Natural killer cell (primary cell): Measurements from ENCODE around the gene GLYATL2. TPM values are rescaled to one million over a fixed set of nuclear protein-coding genes. Genes with fewer than 3 reads are reported as not detected.

Source experiments
- ATAC-seq, 3 donors: fragments of 150-1000 bp in 2 of 3; fragments of 200-7000 bp in 1 of 3; cut with Tn5 transposase; 1 replicate in 1 of 3; 2 replicates in 2 of 3; pipeline ENCODE4 v1.10.0; 2021; ENCODE audit warnings: mild to moderate bottlenecking in 2 of 3, moderate library complexity in 2 of 3
- DNase-seq, 2 donors: peaks; one replicate each; pipeline versions ENCODE4 v3.0.0 to v3.0.0-alpha.2; 2013 to 2021; ENCODE audit warnings: mixed read lengths in 1 of 2
- H3K27ac ChIP-seq: one replicate; pipeline ENCODE4 v1.5.1; 2013; ENCODE audit warnings: mild to moderate bottlenecking, low read length
- H3K27me3 ChIP-seq: one replicate; pipeline ENCODE4 v1.6.1; 2013; ENCODE audit warnings: low read length; ENCODE audit not compliant: control insufficient read depth, insufficient read depth
- H3K36me3 ChIP-seq: one replicate; pipeline ENCODE4 v1.6.1; 2013; ENCODE audit warnings: low read length; ENCODE audit not compliant: control insufficient read depth, insufficient read depth
- H3K4me1 ChIP-seq: one replicate; pipeline ENCODE4 v1.6.1; 2013; ENCODE audit warnings: low read length; ENCODE audit not compliant: control insufficient read depth, insufficient read depth
- H3K4me3 ChIP-seq: one replicate; pipeline ENCODE4 v1.5.1; 2013; ENCODE audit warnings: low read length
- H3K9me3 ChIP-seq: one replicate; pipeline ENCODE4 v1.6.1; 2013; ENCODE audit warnings: low read length; ENCODE audit not compliant: control insufficient read depth, insufficient read depth
- H3K27ac Mint-ChIP-seq, 2 donors: one replicate each; pipeline ENCODE4 v1.8.0; 2022; ENCODE audit warnings: mild to moderate bottlenecking in 2 of 2, mixed read lengths in 2 of 2, moderate library complexity in 1 of 2
- H3K27me3 Mint-ChIP-seq, 2 donors: one replicate each; pipeline ENCODE4 v1.8.0; 2022; ENCODE audit warnings: low read depth in 2 of 2, mixed read lengths in 2 of 2
- H3K36me3 Mint-ChIP-seq: one replicate; pipeline ENCODE4 v1.8.0; 2022; ENCODE audit warnings: mixed read lengths
- H3K4me1 Mint-ChIP-seq, 2 donors: one replicate each; pipeline ENCODE4 v1.8.0; 2022; ENCODE audit warnings: mixed read lengths in 2 of 2
- H3K4me3 Mint-ChIP-seq: one replicate; pipeline ENCODE4 v1.8.0; 2022; ENCODE audit warnings: mild to moderate bottlenecking, moderate library complexity, mixed read lengths
- H3K9me3 Mint-ChIP-seq, 2 donors: one replicate each; pipeline ENCODE4 v1.8.0; 2022; ENCODE audit warnings: mixed read lengths in 2 of 2
- WGBS: methylation state at CpG from one replicate; pipeline ENCODE4 v1.1.7; 2013; ENCODE audit warnings: missing lambda C conversion rate; ENCODE audit not compliant: insufficient coverage; 5-methylcytosine and 5-hydroxymethylcytosine counted together
- intact Hi-C: fragments of 100-400 bp; cut with micrococcal nuclease; formaldehyde crosslinking; loops from one replicate; pipeline ENCODE4 v1.14.2; 2022
- total RNA-seq, 4 donors: library from RNA; stranded (reverse); fragments of 120-200 nt in 1 of 4; gene quantifications; one replicate each; pipeline versions ENCODE4 v1.2.3 to v1.2.4, GENCODE V29; 2013 to 2022
- TF ChIP-seq, protein P1 (sequence below): fragments of 200-600 bp; IDR thresholded peaks from one replicate; pipeline ENCODE4 v1.8.0; 2022; ENCODE audit warnings: antibody characterized with exemption

The GLYATL2 gene
- total RNA-seq, 3 donors from 2014 or later (not counting 1 experiment from before 2014, with no cell fraction given): not detected

DNA sequence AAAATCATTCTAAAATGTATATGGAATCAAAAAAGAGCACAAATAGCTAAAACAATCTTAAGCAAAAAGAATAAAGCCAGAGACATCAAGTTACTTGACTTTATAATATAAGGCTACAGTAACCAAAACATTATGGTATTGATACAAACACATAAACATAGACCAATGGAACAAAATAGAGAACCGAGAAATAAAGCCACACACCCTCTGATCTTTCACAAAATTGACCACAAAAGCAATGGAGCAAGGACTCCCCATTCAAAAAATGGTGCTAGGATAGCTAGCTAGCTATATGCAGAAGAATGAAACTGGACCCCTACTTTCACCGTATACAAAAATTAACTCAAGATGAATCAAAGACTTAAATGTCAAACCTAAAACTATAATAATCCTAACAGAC lies 43.2 kb downstream of the GLYATL2 start:
- Histone ChIP-seq H3K27me3 (no peaks in the 10 kb centered on the region), H3K27ac (no peak overlapping the region), H3K9me3 (no peaks in the 10 kb centered on the region), H3K36me3 (no peaks in the 10 kb centered on the region), H3K4me1 (no peaks in the 10 kb centered on the region), H3K4me3 (no peak overlapping the region)
- H3K27ac Mint-ChIP-seq: no peak overlapping the region
- H3K9me3 Mint-ChIP-seq: no peaks in the 10 kb centered on the region
- H3K4me1 Mint-ChIP-seq: no peaks in the 10 kb centered on the region
- no peak for DNase-seq
- no peaks in the 10 kb centered on the region for H3K36me3 Mint-ChIP-seq
- H3K4me3 Mint-ChIP-seq: no peak overlapping the region
- peaks cover 4 to 11% of the 10 kb centered on the region in 2 donors for H3K27me3 Mint-ChIP-seq
- TF ChIP-seq, protein P1, sequence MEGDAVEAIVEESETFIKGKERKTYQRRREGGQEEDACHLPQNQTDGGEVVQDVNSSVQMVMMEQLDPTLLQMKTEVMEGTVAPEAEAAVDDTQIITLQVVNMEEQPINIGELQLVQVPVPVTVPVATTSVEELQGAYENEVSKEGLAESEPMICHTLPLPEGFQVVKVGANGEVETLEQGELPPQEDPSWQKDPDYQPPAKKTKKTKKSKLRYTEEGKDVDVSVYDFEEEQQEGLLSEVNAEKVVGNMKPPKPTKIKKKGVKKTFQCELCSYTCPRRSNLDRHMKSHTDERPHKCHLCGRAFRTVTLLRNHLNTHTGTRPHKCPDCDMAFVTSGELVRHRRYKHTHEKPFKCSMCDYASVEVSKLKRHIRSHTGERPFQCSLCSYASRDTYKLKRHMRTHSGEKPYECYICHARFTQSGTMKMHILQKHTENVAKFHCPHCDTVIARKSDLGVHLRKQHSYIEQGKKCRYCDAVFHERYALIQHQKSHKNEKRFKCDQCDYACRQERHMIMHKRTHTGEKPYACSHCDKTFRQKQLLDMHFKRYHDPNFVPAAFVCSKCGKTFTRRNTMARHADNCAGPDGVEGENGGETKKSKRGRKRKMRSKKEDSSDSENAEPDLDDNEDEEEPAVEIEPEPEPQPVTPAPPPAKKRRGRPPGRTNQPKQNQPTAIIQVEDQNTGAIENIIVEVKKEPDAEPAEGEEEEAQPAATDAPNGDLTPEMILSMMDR: no peak
- WGBS: 48% methylated on average over 2 of the region's 2 CpGs
- intact Hi-C loops: no loop called here
- ATAC-seq: no peak

DNA sequence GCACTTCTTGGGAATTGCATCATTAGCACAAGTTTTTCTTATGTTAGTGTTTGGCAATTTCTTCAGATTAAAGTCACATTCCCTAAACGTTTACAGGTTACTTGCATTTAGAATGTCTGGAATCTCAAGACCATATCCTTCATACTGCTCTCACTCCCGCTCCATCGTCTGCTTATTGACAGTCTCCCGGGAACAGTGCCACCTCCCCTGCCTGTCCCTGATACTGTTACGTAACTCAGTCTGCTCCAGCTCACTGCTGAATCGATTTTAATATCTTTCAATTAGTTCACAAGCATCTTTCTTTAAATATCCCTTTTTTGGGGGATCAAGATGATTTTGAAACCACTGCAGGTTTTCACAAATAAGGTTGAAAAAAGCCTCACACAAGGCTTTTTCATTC lies 48.2 kb downstream of the GLYATL2 start:
- intact Hi-C loops: no loop called here
- no peak for ATAC-seq
- peaks cover 4 to 5% of the 10 kb centered on the region in 2 donors for H3K27me3 Mint-ChIP-seq
- WGBS: 70% methylated on average over 6 of the region's 6 CpGs
- Histone ChIP-seq H3K27ac (no peak overlapping the region), H3K27me3 (no peaks in the 10 kb centered on the region), H3K9me3 (no peaks in the 10 kb centered on the region), H3K36me3 (no peaks in the 10 kb centered on the region), H3K4me1 (no peaks in the 10 kb centered on the region), H3K4me3 (no peak overlapping the region)
- no peak overlapping the region for H3K4me3 Mint-ChIP-seq
- no peak overlapping the region for H3K27ac Mint-ChIP-seq
- no peak for DNase-seq
- no peaks in the 10 kb centered on the region for H3K36me3 Mint-ChIP-seq
- TF ChIP-seq, protein P1: no peak
- no peaks in the 10 kb centered on the region for H3K4me1 Mint-ChIP-seq
- H3K9me3 Mint-ChIP-seq: no peaks in the 10 kb centered on the region

DNA sequence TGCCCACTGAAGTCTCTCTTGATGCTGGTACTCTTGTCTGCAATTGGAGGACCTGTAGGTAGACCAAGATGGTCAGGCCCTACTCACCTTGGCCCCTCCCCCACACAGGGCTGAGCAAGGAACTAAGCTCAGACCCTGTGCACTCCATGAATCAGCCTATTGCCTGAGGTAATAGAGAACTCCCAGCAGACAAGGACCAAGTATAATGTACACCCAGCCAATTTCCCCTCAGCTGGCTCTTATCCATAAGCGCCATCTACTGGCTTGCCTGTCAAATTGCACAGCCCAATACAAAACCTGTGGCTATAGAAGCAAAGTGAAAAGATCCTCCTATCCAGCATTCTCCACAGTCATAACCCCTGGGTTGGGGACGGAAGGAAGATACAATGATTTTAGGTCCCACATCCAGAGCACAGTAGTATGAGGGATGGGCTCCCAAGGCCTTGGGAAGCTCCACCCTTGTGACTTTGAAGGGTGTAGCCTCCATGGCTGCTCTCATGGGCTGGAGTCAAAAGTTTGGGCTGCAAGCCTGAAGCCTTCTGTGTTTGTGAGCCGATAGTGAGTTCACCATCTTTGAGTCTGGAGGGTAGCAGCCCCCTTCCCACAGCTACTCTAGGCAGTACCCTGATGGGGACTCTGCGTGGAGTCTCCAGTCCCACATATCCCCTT lies 56.0 kb downstream of the GLYATL2 start:
- H3K4me3 ChIP-seq: no peak overlapping the region
- peak; percentile 57 to 70 (median 60) for ATAC-seq
- no peak overlapping the region for H3K27ac ChIP-seq
- Mint-ChIP-seq H3K27me3 (peaks cover 0 to 3% of the 10 kb centered on the region in 2 donors), H3K9me3 (no peaks in the 10 kb centered on the region), H3K27ac (no peak overlapping the region), H3K4me1 (no peaks in the 10 kb centered on the region), H3K4me3 (no peak overlapping the region), H3K36me3 (no peaks in the 10 kb centered on the region)
- no peaks in the 10 kb centered on the region for H3K9me3 ChIP-seq
- DNase-seq: peak in 1 of 2 donors; percentile 69
- TF ChIP-seq, protein P1: peak; percentile 63
- 45% methylated on average over 4 of the region's 4 CpGs for WGBS
- H3K27me3 ChIP-seq: no peaks in the 10 kb centered on the region
- H3K36me3 ChIP-seq: no peaks in the 10 kb centered on the region
- H3K4me1 ChIP-seq: no peaks in the 10 kb centered on the region
- intact Hi-C loops: no loop called here

DNA sequence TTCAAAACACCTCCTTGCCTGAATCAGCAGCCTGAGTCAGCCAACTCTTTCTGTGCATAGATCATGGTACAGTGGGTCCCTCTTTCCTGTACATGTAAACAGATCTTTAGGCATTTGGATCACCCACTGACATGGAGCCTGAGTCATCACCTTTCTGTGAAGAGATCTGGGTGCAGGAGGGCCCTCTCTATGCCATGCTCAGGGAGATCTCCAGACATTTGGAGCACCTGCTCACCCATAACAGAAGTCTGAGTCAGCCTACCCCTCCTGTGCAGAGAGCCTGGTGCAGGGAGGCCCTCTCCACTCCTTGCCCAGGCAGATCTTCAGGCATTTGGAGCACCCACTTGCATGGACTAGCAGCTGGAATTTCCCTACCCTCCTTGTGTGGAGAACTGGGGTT lies 56.6 kb downstream of the GLYATL2 start:
- TF ChIP-seq, protein P1: no peak
- DNase-seq: no peak

More for the DNA sequence above, 56.6 kb downstream of the GLYATL2 start:
- no peaks in the 10 kb centered on the region for H3K27me3 ChIP-seq
- no peak overlapping the region for H3K4me3 ChIP-seq
- intact Hi-C loops: no loop called here
- H3K27ac Mint-ChIP-seq: no peak overlapping the region
- no peak for ATAC-seq
- H3K4me1 ChIP-seq: no peaks in the 10 kb centered on the region
- no peaks in the 10 kb centered on the region for H3K9me3 ChIP-seq
- no peaks in the 10 kb centered on the region for H3K4me1 Mint-ChIP-seq
- peaks cover 0 to 3% of the 10 kb centered on the region in 2 donors for H3K27me3 Mint-ChIP-seq
- no peaks in the 10 kb centered on the region for H3K36me3 Mint-ChIP-seq
- no peaks in the 10 kb centered on the region for H3K9me3 Mint-ChIP-seq
- H3K36me3 ChIP-seq: no peaks in the 10 kb centered on the region
- H3K4me3 Mint-ChIP-seq: no peak overlapping the region
- H3K27ac ChIP-seq: no peak overlapping the region
